HEK293 (cell line): Measurements from ENCODE around the gene INHA.

ENCODE experiments used
- HOXC10 ChIP-seq: sonication (generic); formaldehyde crosslinking; IDR thresholded peaks from 2 replicates; pipeline ENCODE4 v1.8.1; 2023; ENCODE audit warnings: mild to moderate bottlenecking, missing genetic modification reagents
- YY1 ChIP-seq: fragments of 450-650 bp; formaldehyde crosslinking; IDR thresholded peaks from 2 replicates; pipeline ENCODE4 v1.5.1; 2018; ENCODE audit warnings: missing biosample characterization, missing genetic modification characterization
- ZBTB10 ChIP-seq: fragments of 450-650 bp; formaldehyde crosslinking; IDR thresholded peaks from 2 replicates; pipeline ENCODE4 v1.5.1; 2016; ENCODE audit warnings: missing biosample characterization, missing genetic modification characterization
- ZBTB48 ChIP-seq: fragments of 450-650 bp; formaldehyde crosslinking; IDR thresholded peaks from 2 replicates; pipeline ENCODE4 v1.5.1; 2016; ENCODE audit warnings: missing biosample characterization, missing genetic modification characterization
- ZEB2 ChIP-seq: fragments of 450-650 bp; formaldehyde crosslinking; IDR thresholded peaks from 2 replicates; pipeline ENCODE4 v1.5.1; 2016; ENCODE audit warnings: missing biosample characterization, missing genetic modification characterization
- ZNF10 ChIP-seq: fragments of 450-650 bp; formaldehyde crosslinking; IDR thresholded peaks from 2 replicates; pipeline ENCODE4 v1.5.1; 2017; ENCODE audit warnings: missing biosample characterization, missing genetic modification characterization
- ZNF157 ChIP-seq: fragments of 450-650 bp; formaldehyde crosslinking; IDR thresholded peaks from 2 replicates; pipeline ENCODE4 v1.5.1; 2016; ENCODE audit warnings: missing biosample characterization, missing genetic modification characterization
- ZNF174 ChIP-seq: fragments of 450-650 bp; formaldehyde crosslinking; IDR thresholded peaks from 2 replicates; pipeline ENCODE4 v1.5.0; 2017; ENCODE audit warnings: missing biosample characterization, mild to moderate bottlenecking, missing genetic modification characterization
- ZNF175 ChIP-seq: fragments of 450-650 bp; formaldehyde crosslinking; IDR thresholded peaks from 2 replicates; pipeline ENCODE4 v1.5.1; 2016; ENCODE audit warnings: missing biosample characterization, missing genetic modification characterization
- ZNF184 ChIP-seq: fragments of 450-650 bp; IDR thresholded peaks from 2 replicates; pipeline ENCODE4 v1.5.1; 2018; ENCODE audit warnings: missing biosample characterization, mild to moderate bottlenecking, missing genetic modification characterization
- ZNF239 ChIP-seq: fragments of 450-650 bp; formaldehyde crosslinking; IDR thresholded peaks from 2 replicates; pipeline ENCODE4 v1.5.1; 2016; ENCODE audit warnings: missing biosample characterization, missing genetic modification characterization
- ZNF398 ChIP-seq: fragments of 450-650 bp; formaldehyde crosslinking; IDR thresholded peaks from 2 replicates; pipeline ENCODE4 v1.5.1; 2017; ENCODE audit warnings: missing biosample characterization, missing genetic modification characterization
- ZNF518A ChIP-seq: fragments of 450-650 bp; formaldehyde crosslinking; conservative IDR thresholded peaks from 2 replicates; pipeline ENCODE4 v1.5.1; 2016; ENCODE audit warnings: low read depth, missing biosample characterization, missing genetic modification characterization
- ZNF544 ChIP-seq: fragments of 450-650 bp; formaldehyde crosslinking; IDR thresholded peaks from 2 replicates; pipeline ENCODE4 v1.5.0; 2017; ENCODE audit warnings: missing biosample characterization, missing genetic modification characterization
- ZNF561 ChIP-seq: fragments of 450-650 bp; IDR thresholded peaks from 2 replicates; pipeline ENCODE4 v1.5.1; 2018; ENCODE audit warnings: missing biosample characterization, missing genetic modification characterization, borderline replicate concordance
- ZNF580 ChIP-seq: fragments of 450-650 bp; formaldehyde crosslinking; IDR thresholded peaks from 2 replicates; pipeline ENCODE4 v1.5.1; 2016; ENCODE audit warnings: missing biosample characterization, missing genetic modification characterization
- ZNF658 ChIP-seq: fragments of 450-650 bp; formaldehyde crosslinking; IDR thresholded peaks from 2 replicates; pipeline ENCODE4; 2016; ENCODE audit warnings: missing biosample characterization, missing genetic modification characterization
- ZNF701 ChIP-seq: fragments of 450-650 bp; formaldehyde crosslinking; IDR thresholded peaks from 2 replicates; pipeline ENCODE4 v1.5.1; 2016; ENCODE audit warnings: missing biosample characterization, missing genetic modification characterization
- ZNF707 ChIP-seq: fragments of 450-650 bp; formaldehyde crosslinking; IDR thresholded peaks from 2 replicates; pipeline ENCODE4 v1.5.1; 2016; ENCODE audit warnings: missing biosample characterization, missing genetic modification characterization
- ZNF76 ChIP-seq: fragments of 450-650 bp; formaldehyde crosslinking; IDR thresholded peaks from 2 replicates; pipeline ENCODE4; 2016; ENCODE audit warnings: low read depth, missing biosample characterization, missing genetic modification characterization, borderline replicate concordance
- ZNF768 ChIP-seq: fragments of 450-650 bp; formaldehyde crosslinking; IDR thresholded peaks from 2 replicates; pipeline ENCODE4 v1.5.1; 2018; ENCODE audit warnings: missing biosample characterization, mild to moderate bottlenecking, missing genetic modification characterization
- ZNF785 ChIP-seq: fragments of 450-650 bp; formaldehyde crosslinking; IDR thresholded peaks from 2 replicates; pipeline ENCODE4 v1.5.1; 2016; ENCODE audit warnings: missing biosample characterization, missing genetic modification characterization
- TF ChIP-seq, protein P1 (sequence below): fragments of 450-650 bp; formaldehyde crosslinking; IDR thresholded peaks from 2 replicates; pipeline ENCODE4 v1.5.1; 2017; ENCODE audit warnings: missing biosample characterization, missing genetic modification characterization
- TF ChIP-seq, protein P2 (sequence below): fragments of 450-650 bp; formaldehyde crosslinking; IDR thresholded peaks from 2 replicates; pipeline ENCODE4 v1.5.1; 2016; ENCODE audit warnings: missing biosample characterization, missing genetic modification characterization

Gene INHA

GRCh38 chr2:219571311-219572236 is 536 bp upstream of the INHA start, which contains the start of gene OBSL1 (continued):
- TF ChIP-seq ZNF239 (tag by site-specific recombination): peak; percentile 21; the same call in 1 of the 2 replicates
- no peak for TF ChIP-seq ZNF174
- no peak for TF ChIP-seq ZNF544 (tag by site-specific recombination)
- TF ChIP-seq ZBTB48 (tag by site-specific recombination): peak; percentile 80
- TF ChIP-seq ZNF561 (tag by site-specific recombination): no peak
- TF ChIP-seq ZNF157: no peak
- TF ChIP-seq, protein P1, sequence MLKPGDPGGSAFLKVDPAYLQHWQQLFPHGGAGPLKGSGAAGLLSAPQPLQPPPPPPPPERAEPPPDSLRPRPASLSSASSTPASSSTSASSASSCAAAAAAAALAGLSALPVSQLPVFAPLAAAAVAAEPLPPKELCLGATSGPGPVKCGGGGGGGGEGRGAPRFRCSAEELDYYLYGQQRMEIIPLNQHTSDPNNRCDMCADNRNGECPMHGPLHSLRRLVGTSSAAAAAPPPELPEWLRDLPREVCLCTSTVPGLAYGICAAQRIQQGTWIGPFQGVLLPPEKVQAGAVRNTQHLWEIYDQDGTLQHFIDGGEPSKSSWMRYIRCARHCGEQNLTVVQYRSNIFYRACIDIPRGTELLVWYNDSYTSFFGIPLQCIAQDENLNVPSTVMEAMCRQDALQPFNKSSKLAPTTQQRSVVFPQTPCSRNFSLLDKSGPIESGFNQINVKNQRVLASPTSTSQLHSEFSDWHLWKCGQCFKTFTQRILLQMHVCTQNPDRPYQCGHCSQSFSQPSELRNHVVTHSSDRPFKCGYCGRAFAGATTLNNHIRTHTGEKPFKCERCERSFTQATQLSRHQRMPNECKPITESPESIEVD (tag by site-specific recombination): no peak
- no peak for TF ChIP-seq ZNF701 (tag by site-specific recombination)
- TF ChIP-seq ZNF658 (tag by site-specific recombination): no peak
- peak; percentile 96 for TF ChIP-seq ZNF398
- peak; percentile 71 for TF ChIP-seq ZEB2
- no peak for TF ChIP-seq ZNF707 (tag by site-specific recombination)
- TF ChIP-seq ZNF785 (tag by site-specific recombination): peak; percentile 93
- no peak; the same call in 1 of the 2 replicates for TF ChIP-seq ZNF10 (tag by site-specific recombination)
- TF ChIP-seq ZNF175 (tag by site-specific recombination): no peak
- TF ChIP-seq ZNF76 (tag by site-specific recombination): peak; percentile 65; the same call in 1 of the 2 replicates
- no peak for TF ChIP-seq ZNF580 (tag by site-specific recombination)
- no peak for TF ChIP-seq ZNF184
- no peak for TF ChIP-seq YY1 (tag by site-specific recombination)
- no peak for TF ChIP-seq HOXC10 (CRISPR knock-in tag)
- TF ChIP-seq, protein P2, sequence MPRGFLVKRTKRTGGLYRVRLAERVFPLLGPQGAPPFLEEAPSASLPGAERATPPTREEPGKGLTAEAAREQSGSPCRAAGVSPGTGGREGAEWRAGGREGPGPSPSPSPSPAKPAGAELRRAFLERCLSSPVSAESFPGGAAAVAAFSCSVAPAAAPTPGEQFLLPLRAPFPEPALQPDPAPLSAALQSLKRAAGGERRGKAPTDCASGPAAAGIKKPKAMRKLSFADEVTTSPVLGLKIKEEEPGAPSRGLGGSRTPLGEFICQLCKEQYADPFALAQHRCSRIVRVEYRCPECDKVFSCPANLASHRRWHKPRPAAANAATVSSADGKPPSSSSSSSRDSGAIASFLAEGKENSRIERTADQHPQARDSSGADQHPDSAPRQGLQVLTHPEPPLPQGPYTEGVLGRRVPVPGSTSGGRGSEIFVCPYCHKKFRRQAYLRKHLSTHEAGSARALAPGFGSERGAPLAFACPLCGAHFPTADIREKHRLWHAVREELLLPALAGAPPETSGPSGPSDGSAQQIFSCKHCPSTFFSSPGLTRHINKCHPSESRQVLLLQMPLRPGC (tag by site-specific recombination): peak; percentile 92
- no peak for TF ChIP-seq ZNF518A (tag by site-specific recombination)
- TF ChIP-seq ZNF768 (tag by site-specific recombination): no peak
- peak; percentile 95 for TF ChIP-seq ZBTB10
